Activated CD4-positive, CD25-positive, alpha-beta regulatory T cell treated with anti-CD3 and anti-CD28 coated beads, Interleukin-2, amount 50 U/mL, for 72 hours (primary cell): ENCODE data around the gene CCDC141.

Experiments used
- DNase-seq: peaks from one replicate; pipeline ENCODE4 v3.0.0; 2021

The CCDC141 gene

GRCh38 chr2:178962805-178963433 lies 87.0 kb downstream of the CCDC141 start:
- no peak for DNase-seq

GRCh38 chr2:178962152-178962551 lies 87.8 kb downstream of the CCDC141 start:
- DNase-seq: no peak

- DNase-seq: no peak
Observed at GRCh38 chr2:178954049-178954448, 95.9 kb downstream of the CCDC141 start.

GRCh38 chr2:178951266-178952006 lies 98.5 kb downstream of the CCDC141 start:
- no peak for DNase-seq

- no peak for DNase-seq
Observed at GRCh38 chr2:178949584-178949983, 100.4 kb downstream of the CCDC141 start.

- no peak for DNase-seq
Observed at GRCh38 chr2:178949151-178949550, 100.8 kb downstream of the CCDC141 start.

GRCh38 chr2:178947006-178947405 lies 102.9 kb downstream of the CCDC141 start:
- DNase-seq: no peak

- DNase-seq: no peak
Observed at GRCh38 chr2:178946494-178946893, 103.4 kb downstream of the CCDC141 start.

- DNase-seq: no peak
Observed at GRCh38 chr2:178943745-178944144, 106.2 kb downstream of the CCDC141 start.

- no peak for DNase-seq
Observed at GRCh38 chr2:178934571-178934970, 115.4 kb downstream of the CCDC141 start.

- no peak for DNase-seq
Observed at GRCh38 chr2:178933493-178933892, 116.4 kb downstream of the CCDC141 start.

GRCh38 chr2:178928077-178928476 lies 121.9 kb downstream of the CCDC141 start:
- DNase-seq: no peak

GRCh38 chr2:178927173-178927572 lies 122.8 kb downstream of the CCDC141 start:
- no peak for DNase-seq

GRCh38 chr2:178924817-178925216 lies 125.1 kb downstream of the CCDC141 start:
- DNase-seq: no peak

GRCh38 chr2:178923546-178923945 lies 126.4 kb downstream of the CCDC141 start:
- DNase-seq: no peak

GRCh38 chr2:178920916-178921513 lies 128.9 kb downstream of the CCDC141 start:
- DNase-seq: no peak

- no peak for DNase-seq
Observed at GRCh38 chr2:178917555-178917954, 132.4 kb downstream of the CCDC141 start.

- DNase-seq: no peak
Observed at GRCh38 chr2:178915423-178916173, 134.3 kb downstream of the CCDC141 start.

- peak; percentile 71 for DNase-seq
Observed at GRCh38 chr2:178914259-178914849, 135.6 kb downstream of the CCDC141 start.

- no peak for DNase-seq
Observed at GRCh38 chr2:178913049-178913441, 136.9 kb downstream of the CCDC141 start.

GRCh38 chr2:178912416-178913048 lies 137.4 kb downstream of the CCDC141 start:
- no peak for DNase-seq

GRCh38 chr2:178911039-178911438 lies 138.9 kb downstream of the CCDC141 start:
- DNase-seq: no peak

- DNase-seq: no peak
Observed at GRCh38 chr2:178910005-178910404, 139.9 kb downstream of the CCDC141 start.
